Measurements from ENCODE around the gene CEL. TPM values are rescaled to one million over a fixed set of nuclear protein-coding genes. Genes with fewer than 3 reads are reported as not detected.
"Not testable (repeated sequence)": the region's sequence is repeated elsewhere in the genome, so short reads cannot be mapped to it uniquely, and the experiment has no call there.

CEL gene
- total RNA-seq, 1 donor from 2014 or later, result 2.0 TPM

GRCh38 chr9:133081957-133082644 lies 20.3 kb downstream of the CEL start:
- H3K4me3 Mint-ChIP-seq (ENCODE audit: low read depth); H3K4me1 Mint-ChIP-seq (ENCODE audit: low read depth); DNase-seq (ENCODE audit: low spot score); H3K27ac Mint-ChIP-seq; H3K36me3 Mint-ChIP-seq (ENCODE audit: low read depth); H3K9me3 Mint-ChIP-seq; intact Hi-C loops (cut with micrococcal nuclease); H3K27me3 Mint-ChIP-seq (ENCODE audit: low read depth): not testable (repeated sequence)

DNA sequence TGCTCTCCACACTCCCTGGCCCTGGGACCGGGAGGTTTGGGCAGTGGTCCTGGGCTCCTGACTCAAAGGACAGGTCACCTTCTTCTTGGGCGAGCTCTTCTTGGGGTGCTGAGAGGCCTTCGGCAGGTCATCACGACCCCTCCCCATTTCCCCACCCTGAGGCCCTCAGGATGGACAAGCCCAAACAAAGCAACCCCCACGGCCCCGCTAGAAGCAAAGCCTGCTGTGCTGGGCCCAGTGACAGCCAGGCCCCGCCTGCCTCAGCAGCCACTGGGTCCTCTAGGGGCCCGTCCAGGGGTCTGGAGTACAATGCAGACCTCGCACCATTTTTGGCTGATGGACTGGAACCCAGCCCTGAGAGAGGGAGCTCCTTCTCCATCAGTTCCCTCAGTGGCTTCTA lies 21.9 kb downstream of the CEL start:
- H3K36me3 Mint-ChIP-seq (ENCODE audit: low read depth); H3K27ac Mint-ChIP-seq; H3K4me3 Mint-ChIP-seq (ENCODE audit: low read depth); H3K4me1 Mint-ChIP-seq (ENCODE audit: low read depth); H3K27me3 Mint-ChIP-seq (ENCODE audit: low read depth); intact Hi-C loops (cut with micrococcal nuclease); DNase-seq (ENCODE audit: low spot score); H3K9me3 Mint-ChIP-seq: not testable (repeated sequence)

GRCh38 chr9:133086212-133086860 lies 24.6 kb downstream of the CEL start:
- DNase-seq (ENCODE audit: low spot score); intact Hi-C loops (cut with micrococcal nuclease); H3K4me1 Mint-ChIP-seq (ENCODE audit: low read depth); H3K27ac Mint-ChIP-seq; H3K27me3 Mint-ChIP-seq (ENCODE audit: low read depth); H3K9me3 Mint-ChIP-seq; H3K4me3 Mint-ChIP-seq (ENCODE audit: low read depth); H3K36me3 Mint-ChIP-seq (ENCODE audit: low read depth): not testable (repeated sequence)

- H3K4me1 Mint-ChIP-seq (ENCODE audit: low read depth), result no peaks in the 10 kb centered on the region
- no peaks in the 10 kb centered on the region for H3K9me3 Mint-ChIP-seq
- no peaks in the 10 kb centered on the region for H3K36me3 Mint-ChIP-seq (ENCODE audit: low read depth)
- H3K4me3 Mint-ChIP-seq (ENCODE audit: low read depth), result no peak overlapping the region
- H3K27ac Mint-ChIP-seq, result no peak overlapping the region
- DNase-seq (ENCODE audit: low spot score), result no peak
- intact Hi-C loops (cut with micrococcal nuclease), result no loop called here
- H3K27me3 Mint-ChIP-seq (ENCODE audit: low read depth), result no peaks in the 10 kb centered on the region
Measured at GRCh38 chr9:133086894-133087293, 25.1 kb downstream of the CEL start.

DNA sequence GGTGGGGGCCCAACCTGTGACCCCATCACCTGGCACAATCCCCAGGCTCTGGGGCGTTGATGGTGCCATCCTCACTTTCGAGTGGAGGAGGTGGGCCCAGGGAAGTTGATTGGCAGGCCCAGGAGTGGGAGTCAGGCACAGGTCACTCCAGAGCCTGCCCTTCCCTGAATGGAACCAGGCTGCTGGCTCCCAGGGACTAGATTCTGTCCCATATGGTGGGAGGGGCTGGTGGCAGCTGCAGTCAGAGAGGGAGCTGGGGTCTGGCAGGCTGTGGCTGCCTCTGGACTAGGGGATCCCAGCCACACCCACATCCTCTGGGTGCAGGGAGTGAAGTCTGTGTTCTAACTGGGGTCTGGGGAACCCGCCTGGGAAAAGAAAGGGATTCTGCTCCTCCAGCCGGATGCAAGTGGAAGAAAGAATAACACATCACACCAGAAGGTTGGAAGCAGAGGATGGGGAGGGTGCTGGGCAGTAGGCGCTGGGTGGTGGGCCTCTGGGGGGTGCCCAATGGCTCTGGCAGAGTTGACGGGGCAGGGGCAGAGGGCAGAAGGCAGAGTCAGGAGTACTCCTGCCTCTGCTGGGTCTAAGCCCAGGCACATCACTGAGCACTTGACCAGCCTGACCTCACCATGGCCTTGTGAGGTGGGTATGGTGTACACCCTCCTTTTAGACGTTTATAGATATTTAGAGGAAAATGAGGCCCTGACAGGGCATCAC lies 25.8 kb downstream of the CEL start:
- H3K27ac Mint-ChIP-seq, result no peak overlapping the region
- intact Hi-C loops (cut with micrococcal nuclease), result no loop called here
- H3K4me1 Mint-ChIP-seq (ENCODE audit: low read depth), result no peaks in the 10 kb centered on the region
- H3K9me3 Mint-ChIP-seq, result no peaks in the 10 kb centered on the region
- H3K27me3 Mint-ChIP-seq (ENCODE audit: low read depth), result no peaks in the 10 kb centered on the region
- no peak overlapping the region for H3K4me3 Mint-ChIP-seq (ENCODE audit: low read depth)
- no peaks in the 10 kb centered on the region for H3K36me3 Mint-ChIP-seq (ENCODE audit: low read depth)
- no peak for DNase-seq (ENCODE audit: low spot score)

DNA sequence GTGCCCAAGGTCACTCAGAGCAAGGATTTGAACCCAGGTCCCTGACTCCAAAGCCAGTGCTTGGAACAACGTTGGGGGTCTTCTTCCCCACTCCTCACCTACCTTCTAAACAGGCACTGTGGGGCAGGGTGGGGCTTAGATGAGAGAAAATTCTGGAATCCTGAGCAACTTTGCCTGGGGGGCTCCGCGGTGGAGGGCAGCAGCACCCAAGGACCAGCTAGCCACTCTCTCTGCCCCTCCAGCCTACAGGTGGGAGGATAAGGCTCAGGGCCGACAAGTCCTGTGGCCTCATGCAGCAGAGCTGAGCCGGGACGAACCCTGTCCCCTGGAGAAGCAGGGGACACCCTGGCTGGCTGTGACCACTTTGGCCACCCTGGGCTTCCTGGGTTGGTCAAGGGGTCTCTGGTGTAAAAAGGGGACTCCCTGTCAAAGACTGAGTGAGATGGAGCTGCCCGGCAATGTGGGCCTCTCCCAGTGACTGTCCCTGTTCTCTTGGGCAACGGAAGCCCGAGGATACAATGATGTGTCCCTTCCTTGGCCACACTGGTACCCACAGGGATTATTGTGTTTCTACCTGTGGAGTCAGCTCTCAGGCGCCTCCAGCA lies 26.5 kb downstream of the CEL start:
- no peaks in the 10 kb centered on the region for H3K4me1 Mint-ChIP-seq (ENCODE audit: low read depth)
- H3K36me3 Mint-ChIP-seq (ENCODE audit: low read depth), result no peaks in the 10 kb centered on the region
- no peak for DNase-seq (ENCODE audit: low spot score)

GRCh38 chr9:133088756-133089155 lies 27.0 kb downstream of the CEL start:
- no peak overlapping the region for H3K4me3 Mint-ChIP-seq (ENCODE audit: low read depth)
- no peaks in the 10 kb centered on the region for H3K9me3 Mint-ChIP-seq
- DNase-seq (ENCODE audit: low spot score), result no peak
- H3K4me1 Mint-ChIP-seq (ENCODE audit: low read depth), result no peaks in the 10 kb centered on the region
- intact Hi-C loops (cut with micrococcal nuclease), result no loop called here
- H3K27me3 Mint-ChIP-seq (ENCODE audit: low read depth), result no peaks in the 10 kb centered on the region
- no peak overlapping the region for H3K27ac Mint-ChIP-seq
- no peaks in the 10 kb centered on the region for H3K36me3 Mint-ChIP-seq (ENCODE audit: low read depth)

More for the DNA sequence above, 26.5 kb downstream of the CEL start:
- Mint-ChIP-seq H3K9me3 (no peaks in the 10 kb centered on the region), H3K4me3 (ENCODE audit: low read depth) (no peak overlapping the region), H3K27me3 (ENCODE audit: low read depth) (no peaks in the 10 kb centered on the region), H3K27ac (no peak overlapping the region)
- intact Hi-C loops (cut with micrococcal nuclease), result no loop called here

DNA sequence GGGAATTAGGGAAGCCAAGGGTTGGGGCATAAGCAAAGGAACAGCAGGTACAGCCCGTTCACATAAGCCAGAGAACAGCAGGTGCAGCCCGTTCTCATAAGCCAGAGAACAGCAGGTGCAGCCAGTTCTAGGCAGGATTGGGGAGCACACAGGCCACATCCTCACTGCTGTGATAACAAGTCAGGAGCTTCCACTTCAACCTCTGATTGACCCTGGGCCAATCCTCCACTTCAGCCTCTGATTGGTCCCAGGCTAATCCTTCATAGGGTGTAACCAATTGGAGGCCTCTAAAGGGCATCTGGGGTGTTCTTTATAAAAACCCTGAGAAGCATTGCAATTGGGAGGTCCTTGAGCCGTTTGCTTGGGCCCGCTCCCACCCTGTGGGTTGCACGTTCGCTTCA lies 27.5 kb downstream of the CEL start:
- intact Hi-C loops (cut with micrococcal nuclease), result no loop called here

DNA sequence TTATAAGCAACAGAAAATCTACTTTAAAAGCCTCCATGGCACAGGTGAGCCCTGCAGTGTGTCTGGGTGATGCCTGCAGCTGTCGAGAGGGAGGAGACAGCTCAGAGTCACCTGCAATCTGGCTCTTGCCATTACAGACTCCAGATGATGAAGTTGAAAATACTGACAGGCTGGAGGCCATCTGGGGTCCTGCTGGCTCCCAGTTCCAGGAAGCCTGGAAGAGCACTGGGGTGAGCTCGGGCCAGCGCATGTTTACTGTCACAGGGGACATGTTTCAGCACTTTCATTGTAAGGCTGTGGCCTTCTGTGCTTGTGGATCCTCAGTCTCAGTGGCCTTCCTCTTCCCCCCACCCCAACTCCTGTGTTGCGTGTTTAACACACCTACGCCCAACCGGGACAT lies 28.4 kb downstream of the CEL start:
- Mint-ChIP-seq H3K9me3 (peaks cover 4% of the 10 kb centered on the region), H3K4me1 (ENCODE audit: low read depth) (no peaks in the 10 kb centered on the region), H3K4me3 (ENCODE audit: low read depth) (no peak overlapping the region), H3K27ac (no peak overlapping the region), H3K36me3 (ENCODE audit: low read depth) (peaks cover 5% of the 10 kb centered on the region), H3K27me3 (ENCODE audit: low read depth) (no peaks in the 10 kb centered on the region)
- intact Hi-C loops (cut with micrococcal nuclease), result no loop called here
- DNase-seq (ENCODE audit: low spot score), result no peak

More for the DNA sequence above, 27.5 kb downstream of the CEL start:
- no peaks in the 10 kb centered on the region for H3K27me3 Mint-ChIP-seq (ENCODE audit: low read depth)
- no peaks in the 10 kb centered on the region for H3K9me3 Mint-ChIP-seq
- no peak for DNase-seq (ENCODE audit: low spot score)
- H3K27ac Mint-ChIP-seq, result no peak overlapping the region
- no peaks in the 10 kb centered on the region for H3K36me3 Mint-ChIP-seq (ENCODE audit: low read depth)
- H3K4me1 Mint-ChIP-seq (ENCODE audit: low read depth), result no peaks in the 10 kb centered on the region
- no peak overlapping the region for H3K4me3 Mint-ChIP-seq (ENCODE audit: low read depth)

DNA sequence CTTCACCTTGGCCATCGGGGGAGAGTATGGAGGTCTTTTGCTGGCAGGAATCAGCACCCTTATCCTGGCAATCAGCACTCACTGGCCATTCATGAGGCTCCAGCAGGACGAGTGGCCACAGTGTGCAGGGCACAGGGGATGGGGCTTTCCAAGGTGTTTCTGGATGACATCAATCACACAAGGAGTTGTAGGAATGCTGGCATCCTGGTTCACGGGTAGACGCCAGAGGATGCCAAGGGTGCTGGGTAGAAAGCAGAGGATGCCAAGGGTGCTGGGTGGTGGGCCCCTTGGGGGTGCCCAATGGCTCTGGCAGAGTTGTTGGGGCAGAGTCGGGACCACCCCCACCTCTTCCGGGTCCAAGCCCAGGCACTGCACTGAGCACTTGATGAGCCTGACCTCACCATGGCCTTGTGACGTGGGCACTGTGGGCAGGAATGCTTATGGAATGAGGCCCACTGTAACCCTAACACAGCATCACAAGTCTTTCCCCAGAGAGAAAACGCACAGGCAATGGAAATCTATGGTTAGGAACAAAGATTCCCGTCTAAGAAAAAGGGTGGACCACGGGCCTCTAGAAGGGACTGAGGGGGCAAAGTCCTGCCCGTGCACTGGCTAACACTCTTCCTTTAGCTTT lies 29.1 kb downstream of the CEL start:
- peaks cover 6% of the 10 kb centered on the region for H3K9me3 Mint-ChIP-seq
- H3K27ac Mint-ChIP-seq, result no peak overlapping the region
- DNase-seq (ENCODE audit: low spot score), result no peak
- H3K36me3 Mint-ChIP-seq (ENCODE audit: low read depth), result peaks cover 10% of the 10 kb centered on the region
- H3K27me3 Mint-ChIP-seq (ENCODE audit: low read depth), result no peaks in the 10 kb centered on the region
- no peak overlapping the region for H3K4me3 Mint-ChIP-seq (ENCODE audit: low read depth)
- intact Hi-C loops (cut with micrococcal nuclease), result no loop called here
- no peaks in the 10 kb centered on the region for H3K4me1 Mint-ChIP-seq (ENCODE audit: low read depth)

DNA sequence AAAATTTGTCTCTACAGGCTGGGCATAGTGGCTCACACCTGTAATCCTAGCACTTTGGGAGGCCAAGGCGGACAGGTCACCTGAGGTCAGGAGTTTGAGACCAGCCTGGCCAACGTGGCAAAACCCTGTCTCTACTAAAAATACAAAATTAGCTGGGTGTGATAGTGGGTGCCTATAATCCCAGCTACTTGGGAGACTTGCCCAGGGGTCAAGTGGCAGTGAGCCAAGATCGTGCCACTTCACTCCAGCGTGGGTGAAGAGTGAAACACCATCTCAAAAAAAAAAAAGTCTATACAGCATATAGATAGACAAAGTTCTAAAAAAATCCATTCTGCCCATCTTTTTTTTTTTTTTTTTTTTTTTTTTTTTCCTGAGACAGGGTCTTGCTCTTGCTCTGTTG lies 32.6 kb downstream of the CEL start:
- DNase-seq (ENCODE audit: low spot score); H3K4me3 Mint-ChIP-seq (ENCODE audit: low read depth); H3K4me1 Mint-ChIP-seq (ENCODE audit: low read depth); H3K27ac Mint-ChIP-seq; H3K27me3 Mint-ChIP-seq (ENCODE audit: low read depth); intact Hi-C loops (cut with micrococcal nuclease): not testable (repeated sequence)
- Mint-ChIP-seq H3K36me3 (ENCODE audit: low read depth) (peaks cover 44% of the 10 kb centered on the region), H3K9me3 (peaks cover 16% of the 10 kb centered on the region)

DNA sequence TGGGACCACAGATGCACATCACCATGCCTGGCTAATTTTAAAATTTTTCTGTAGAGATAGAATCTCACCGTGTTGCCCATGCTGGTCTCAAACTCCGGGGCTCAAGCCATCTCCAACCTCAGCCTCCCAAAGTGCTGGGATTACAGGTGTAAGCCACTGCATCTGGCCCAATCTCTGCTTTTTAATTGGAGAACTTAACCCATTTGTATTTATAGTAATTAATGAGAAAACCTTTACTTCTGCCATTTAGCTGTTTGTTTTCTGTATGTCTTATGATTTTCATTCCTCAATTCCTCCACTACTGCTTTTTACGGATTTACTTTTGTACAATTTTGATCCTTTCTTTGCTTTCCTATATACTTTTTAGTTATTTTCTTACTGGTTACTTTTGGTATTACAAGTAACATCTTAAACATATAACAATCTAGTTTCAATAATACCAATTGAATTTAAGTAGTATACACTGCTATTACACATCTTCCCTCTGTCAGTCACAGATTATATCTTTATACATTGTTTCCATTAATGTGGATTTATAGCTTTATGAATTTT lies 33.1 kb downstream of the CEL start:
- peaks cover 16% of the 10 kb centered on the region for H3K9me3 Mint-ChIP-seq
- peaks cover 49% of the 10 kb centered on the region for H3K36me3 Mint-ChIP-seq (ENCODE audit: low read depth)
- H3K27ac Mint-ChIP-seq, result no peak overlapping the region
- H3K27me3 Mint-ChIP-seq (ENCODE audit: low read depth), result no peaks in the 10 kb centered on the region
- intact Hi-C loops (cut with micrococcal nuclease), result no loop called here
- DNase-seq (ENCODE audit: low spot score), result no peak
- no peak overlapping the region for H3K4me3 Mint-ChIP-seq (ENCODE audit: low read depth)
- no peaks in the 10 kb centered on the region for H3K4me1 Mint-ChIP-seq (ENCODE audit: low read depth)

All from activated T-helper 2 cell treated with anti-CD3 and anti-CD28 coated beads, Interferon-gamma antibody, Interleukin-2, Interleukin-4, amounts not matched to agents 10 μg/mL and 5 μg/mL and 100 μg/mL, durations not matched to agents 14 hours and 24 hours and 36 hours (primary cell).